HepG2 (cell line): ENCODE measurements around the gene MPV17L2. TPM values are rescaled to one million over a fixed set of nuclear protein-coding genes. Genes with fewer than 3 reads are reported as not detected.
A peak's percentile ranks its signal among the peaks of the same experiment; 100 is the strongest.

Experiments
- CEBPB ChIP-seq: IDR thresholded peaks from 2 replicates; pipeline ENCODE4 v1.6.1; 2011; ENCODE audit warnings: low read depth, low read length, improper control_type of control experiment, borderline replicate concordance
- FOXK2 ChIP-seq: fragments of 450-650 bp; IDR thresholded peaks from 2 replicates; pipeline ENCODE4 v1.6.1; 2016
- NCOR1 ChIP-seq: fragments of 200-600 bp; sonication (generic); IDR thresholded peaks from 2 replicates; pipeline ENCODE4 v1.7.0; 2017; ENCODE audit warnings: antibody characterized with exemption, low read length, borderline replicate concordance
- POLR2AphosphoS5 ChIP-seq: IDR thresholded peaks from 2 replicates; pipeline ENCODE4 v1.6.1; 2012; ENCODE audit warnings: low read depth, low read length
- RBAK ChIP-seq: sonication (generic); formaldehyde crosslinking; IDR thresholded peaks from 2 replicates; pipeline ENCODE4 v1.5.1; 2020; ENCODE audit warnings: mild to moderate bottlenecking, missing genetic modification reagents
- SNRNP70 ChIP-seq: fragments of 200-400 bp; formaldehyde crosslinking; IDR thresholded peaks from 2 replicates; pipeline ENCODE4 v1.6.1; 2017; ENCODE audit warnings: mild to moderate bottlenecking, low read depth, low read length, moderate library complexity
- TCF7L2 ChIP-seq: IDR thresholded peaks from 2 replicates; pipeline ENCODE4 v1.6.1; 2011; ENCODE audit warnings: mild to moderate bottlenecking, low read depth, low read length, moderate library complexity
- ZEB1 ChIP-seq: IDR thresholded peaks from 2 replicates; pipeline ENCODE4 v1.6.1; 2012; ENCODE audit warnings: mild to moderate bottlenecking, low read depth, inconsistent platforms; ENCODE audit not compliant: insufficient replicate concordance
- ZNF101 ChIP-seq: sonication (generic); formaldehyde crosslinking; IDR thresholded peaks from 2 replicates; pipeline ENCODE4 v1.4.0; 2020; ENCODE audit warnings: mild to moderate bottlenecking, low read depth, missing genetic modification reagents, borderline replicate concordance
- ZNF263 ChIP-seq: sonication (generic); formaldehyde crosslinking; IDR thresholded peaks from 2 replicates; pipeline ENCODE4 v1.4.0; 2020; ENCODE audit warnings: missing genetic modification reagents
- ZNF510 ChIP-seq: sonication (generic); formaldehyde crosslinking; IDR thresholded peaks from 2 replicates; pipeline ENCODE4 v1.4.0; 2020; ENCODE audit warnings: low read depth, mild to moderate bottlenecking, missing genetic modification reagents
- ZNF546 ChIP-seq: sonication (generic); formaldehyde crosslinking; conservative IDR thresholded peaks from 2 replicates; pipeline ENCODE4 v1.8.1; 2023; ENCODE audit warnings: mild to moderate bottlenecking, missing genetic modification reagents
- ZNF589 ChIP-seq: sonication (generic); formaldehyde crosslinking; conservative IDR thresholded peaks from 2 replicates; pipeline ENCODE4 v1.8.0; 2022; ENCODE audit warnings: mild to moderate bottlenecking, moderate library complexity, missing genetic modification reagents
- ZNF772 ChIP-seq: sonication (generic); formaldehyde crosslinking; IDR thresholded peaks from 2 replicates; pipeline ENCODE4 v1.5.0; 2020; ENCODE audit warnings: mild to moderate bottlenecking, missing genetic modification reagents
- ZSCAN25 ChIP-seq: sonication (generic); formaldehyde crosslinking; IDR thresholded peaks from 2 replicates; pipeline ENCODE4 v1.8.0; 2022; ENCODE audit warnings: mild to moderate bottlenecking, missing genetic modification reagents
- polyA plus RNA-seq, 8 experiments: library from polyadenylated mRNA; depleted of rRNA in 3 of 8; stranded (reverse) in 7 of 8; unstranded in 1 of 8; fragments of >200 nt; fragmentation: Illumina TruSeq in 4 of 8; extraction: Trizol in 4 of 8; gene quantifications; 2 replicates each; pipeline versions ENCODE4 v1.2.1 to v1.2.3, GENCODE V29; 2011 to 2016; ENCODE audit warnings: low read depth in 4 of 8, missing spikeins in 1 of 8, mixed read lengths in 1 of 8; ENCODE audit not compliant: insufficient read depth in 1 of 8
- total RNA-seq, 5 experiments: library from RNA; depleted of rRNA; stranded (reverse); fragments of >200 nt; fragmentation: Illumina TruSeq; extraction: Trizol; gene quantifications; 2 replicates each; pipeline ENCODE4 v1.2.3, GENCODE V29; 2016; ENCODE audit warnings: low read depth in 1 of 5
- TF ChIP-seq, protein P1 (sequence below): sonication (generic); formaldehyde crosslinking; conservative IDR thresholded peaks from 2 replicates; pipeline ENCODE4 v1.8.0; 2022; ENCODE audit warnings: missing genetic modification reagents
- TF ChIP-seq, protein P2 (sequence below): sonication (generic); formaldehyde crosslinking; IDR thresholded peaks from 2 replicates; pipeline ENCODE4 v1.8.1; 2023; ENCODE audit warnings: mild to moderate bottlenecking, inconsistent platforms, moderate library complexity, missing genetic modification reagents, borderline replicate concordance
- TF ChIP-seq, protein P3 (sequence below): IDR thresholded peaks from 2 replicates; pipeline ENCODE4 v1.6.1; 2016; ENCODE audit warnings: missing compliant biosample characterization, missing genetic modification reagents, borderline replicate concordance
- TF ChIP-seq, protein P4 (sequence below): sonication (generic); formaldehyde crosslinking; IDR thresholded peaks from 2 replicates; pipeline ENCODE4 v1.5.0; 2020; ENCODE audit warnings: missing genetic modification reagents
- TF ChIP-seq, protein P5 (sequence below): sonication (generic); formaldehyde crosslinking; IDR thresholded peaks from 2 replicates; pipeline ENCODE4 v1.8.0; 2022; ENCODE audit warnings: missing genetic modification reagents, mild to moderate bottlenecking, borderline replicate concordance
- TF ChIP-seq, protein P6 (sequence below): IDR thresholded peaks from 2 replicates; pipeline ENCODE4 v1.6.1; 2016; ENCODE audit warnings: missing biosample characterization, missing genetic modification reagents, low read depth

The MPV17L2 gene
- total and polyA plus RNA-seq, 2 of the 13 experiments (the other 11 are each of a cell fraction or from before 2014, with no cell fraction given), result 13.6 to 16.7 TPM

DNA sequence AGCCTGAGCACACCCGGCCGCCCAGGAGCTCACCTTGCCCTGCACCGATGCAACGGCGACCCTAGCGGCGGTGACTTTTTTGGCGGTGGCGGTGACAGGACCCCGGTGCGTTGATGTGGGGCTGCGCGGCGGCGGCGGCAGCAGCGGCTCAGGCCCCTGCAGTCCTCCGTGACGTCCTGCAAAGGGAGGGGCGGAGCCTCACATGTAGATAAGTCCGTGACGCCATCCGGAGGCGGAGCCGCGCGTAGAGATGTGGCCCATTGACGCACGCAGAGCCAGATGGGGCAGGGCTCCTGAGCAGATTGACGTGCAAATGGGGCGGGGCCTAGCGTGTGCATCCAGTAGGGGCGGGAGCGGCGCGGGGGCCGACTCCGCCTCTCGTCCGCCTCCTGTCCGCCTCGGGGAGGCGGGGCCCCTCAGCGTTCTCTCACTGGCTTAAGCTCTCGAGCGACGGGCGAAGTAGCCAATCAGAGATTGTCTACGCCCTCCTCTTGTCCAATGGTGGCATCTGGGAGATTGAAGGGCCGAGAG lies 10.9 kb downstream of the MPV17L2 start, which contains the start of gene RAB3A (continued):
- TF ChIP-seq ZNF510, result no peak
- TF ChIP-seq, protein P1, sequence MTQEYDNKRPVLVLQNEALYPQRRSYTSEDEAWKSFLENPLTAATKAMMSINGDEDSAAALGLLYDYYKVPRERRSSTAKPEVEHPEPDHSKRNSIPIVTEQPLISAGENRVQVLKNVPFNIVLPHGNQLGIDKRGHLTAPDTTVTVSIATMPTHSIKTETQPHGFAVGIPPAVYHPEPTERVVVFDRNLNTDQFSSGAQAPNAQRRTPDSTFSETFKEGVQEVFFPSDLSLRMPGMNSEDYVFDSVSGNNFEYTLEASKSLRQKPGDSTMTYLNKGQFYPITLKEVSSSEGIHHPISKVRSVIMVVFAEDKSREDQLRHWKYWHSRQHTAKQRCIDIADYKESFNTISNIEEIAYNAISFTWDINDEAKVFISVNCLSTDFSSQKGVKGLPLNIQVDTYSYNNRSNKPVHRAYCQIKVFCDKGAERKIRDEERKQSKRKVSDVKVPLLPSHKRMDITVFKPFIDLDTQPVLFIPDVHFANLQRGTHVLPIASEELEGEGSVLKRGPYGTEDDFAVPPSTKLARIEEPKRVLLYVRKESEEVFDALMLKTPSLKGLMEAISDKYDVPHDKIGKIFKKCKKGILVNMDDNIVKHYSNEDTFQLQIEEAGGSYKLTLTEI, result no peak
- no peak for TF ChIP-seq ZNF589 (CRISPR knock-in tag)
- TF ChIP-seq, protein P2, sequence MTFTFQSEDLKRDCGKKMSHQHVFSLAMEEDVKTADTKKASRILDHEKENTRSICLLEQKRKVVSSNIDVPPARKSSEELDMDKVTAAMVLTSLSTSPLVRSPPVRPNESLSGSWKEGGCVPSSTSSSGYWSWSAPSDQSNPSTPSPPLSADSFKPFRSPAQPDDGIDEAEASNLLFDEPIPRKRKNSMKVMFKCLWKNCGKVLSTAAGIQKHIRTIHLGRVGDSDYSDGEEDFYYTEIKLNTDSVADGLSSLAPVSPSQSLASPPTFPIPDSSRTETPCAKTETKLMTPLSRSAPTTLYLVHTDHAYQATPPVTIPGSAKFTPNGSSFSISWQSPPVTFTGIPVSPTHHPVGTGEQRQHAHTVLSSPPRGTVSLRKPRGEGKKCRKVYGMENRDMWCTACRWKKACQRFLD (CRISPR knock-in tag), result no peak
- TF ChIP-seq FOXK2, result no peak
- TF ChIP-seq RBAK (CRISPR knock-in tag), result no peak
- TF ChIP-seq, protein P3, sequence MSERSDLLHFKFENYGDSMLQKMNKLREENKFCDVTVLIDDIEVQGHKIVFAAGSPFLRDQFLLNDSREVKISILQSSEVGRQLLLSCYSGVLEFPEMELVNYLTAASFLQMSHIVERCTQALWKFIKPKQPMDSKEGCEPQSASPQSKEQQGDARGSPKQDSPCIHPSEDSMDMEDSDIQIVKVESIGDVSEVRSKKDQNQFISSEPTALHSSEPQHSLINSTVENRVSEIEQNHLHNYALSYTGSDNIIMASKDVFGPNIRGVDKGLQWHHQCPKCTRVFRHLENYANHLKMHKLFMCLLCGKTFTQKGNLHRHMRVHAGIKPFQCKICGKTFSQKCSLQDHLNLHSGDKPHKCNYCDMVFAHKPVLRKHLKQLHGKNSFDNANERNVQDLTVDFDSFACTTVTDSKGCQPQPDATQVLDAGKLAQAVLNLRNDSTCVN (CRISPR knock-in tag), result 0 out of 2 replicates have a peak, but pooled peaks have one; percentile 43
- TF ChIP-seq SNRNP70, result no peak
- TF ChIP-seq, protein P4, sequence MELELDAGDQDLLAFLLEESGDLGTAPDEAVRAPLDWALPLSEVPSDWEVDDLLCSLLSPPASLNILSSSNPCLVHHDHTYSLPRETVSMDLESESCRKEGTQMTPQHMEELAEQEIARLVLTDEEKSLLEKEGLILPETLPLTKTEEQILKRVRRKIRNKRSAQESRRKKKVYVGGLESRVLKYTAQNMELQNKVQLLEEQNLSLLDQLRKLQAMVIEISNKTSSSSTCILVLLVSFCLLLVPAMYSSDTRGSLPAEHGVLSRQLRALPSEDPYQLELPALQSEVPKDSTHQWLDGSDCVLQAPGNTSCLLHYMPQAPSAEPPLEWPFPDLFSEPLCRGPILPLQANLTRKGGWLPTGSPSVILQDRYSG (CRISPR knock-in tag), result no peak
- TF ChIP-seq CEBPB, result no peak
- no peak for TF ChIP-seq ZNF546
- no peak for TF ChIP-seq ZNF263 (CRISPR knock-in tag)
- TF ChIP-seq, protein P5, sequence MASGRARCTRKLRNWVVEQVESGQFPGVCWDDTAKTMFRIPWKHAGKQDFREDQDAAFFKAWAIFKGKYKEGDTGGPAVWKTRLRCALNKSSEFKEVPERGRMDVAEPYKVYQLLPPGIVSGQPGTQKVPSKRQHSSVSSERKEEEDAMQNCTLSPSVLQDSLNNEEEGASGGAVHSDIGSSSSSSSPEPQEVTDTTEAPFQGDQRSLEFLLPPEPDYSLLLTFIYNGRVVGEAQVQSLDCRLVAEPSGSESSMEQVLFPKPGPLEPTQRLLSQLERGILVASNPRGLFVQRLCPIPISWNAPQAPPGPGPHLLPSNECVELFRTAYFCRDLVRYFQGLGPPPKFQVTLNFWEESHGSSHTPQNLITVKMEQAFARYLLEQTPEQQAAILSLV (CRISPR knock-in tag), result 0 out of 2 replicates have a peak, but pooled peaks have one; percentile 11
- TF ChIP-seq, protein P6, sequence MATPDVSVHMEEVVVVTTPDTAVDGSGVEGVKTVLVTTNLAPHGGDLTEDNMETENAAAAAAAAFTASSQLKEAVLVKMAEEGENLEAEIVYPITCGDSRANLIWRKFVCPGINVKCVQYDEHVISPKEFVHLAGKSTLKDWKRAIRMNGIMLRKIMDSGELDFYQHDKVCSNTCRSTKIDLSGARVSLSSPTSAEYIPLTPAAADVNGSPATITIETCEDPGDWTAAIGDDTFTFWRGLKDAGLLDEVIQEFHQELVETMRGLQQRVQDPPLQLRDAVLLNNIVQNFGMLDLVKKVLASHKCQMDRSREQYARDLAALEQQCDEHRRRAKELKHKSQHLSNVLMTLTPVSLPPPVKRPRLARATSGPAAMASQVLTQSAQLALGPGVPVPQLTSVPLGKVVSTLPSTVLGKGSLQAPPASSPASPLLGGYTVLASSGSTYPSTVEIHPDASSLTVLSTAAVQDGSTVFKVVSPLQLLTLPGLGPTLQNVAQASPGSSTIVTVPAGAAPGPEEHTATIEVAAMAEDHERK, result no peak
- no peak for TF ChIP-seq TCF7L2
- TF ChIP-seq ZNF101 (CRISPR knock-in tag), result no peak
- peak; percentile 8; the same call in 1 of the 2 replicates for TF ChIP-seq NCOR1
- TF ChIP-seq ZEB1, result no peak
- no peak for TF ChIP-seq POLR2AphosphoS5
- TF ChIP-seq ZNF772, result peak; percentile 58; the same call in 1 of the 2 replicates
- no peak for TF ChIP-seq ZSCAN25 (CRISPR knock-in tag)
